Heart left ventricle (tissue), 13 donors: ENCODE measurements around the gene UBE2C.

Source experiments
- POLR2A ChIP-seq, 2 donors: fragments of 450-650 bp; IDR thresholded peaks; one replicate each; pipeline ENCODE4 v1.6.1; 2017; ENCODE audit warnings: antibody characterized with exemption in 2 of 2, mild to moderate bottlenecking in 2 of 2, moderate library complexity in 2 of 2
- TF ChIP-seq, protein P1 (sequence below), 12 donors: fragments of 200-600 bp; sonication (generic) in 4 of 12; IDR thresholded peaks; one replicate each; pipeline versions ENCODE4 v1.5.0 to v1.8.0; 2018 to 2022; ENCODE audit warnings: antibody characterized with exemption in 12 of 12, mild to moderate bottlenecking in 5 of 12
- donor health status: ischemic (EF 13 %, LVEDD 7.1; RV severe dilation, severe dysfunction).
- donor health status: DM: no; HTN: yes; CAD: no.
- donor health status: DM: no; HTN: no; CAD: no.
- donor health status: ischemic (EF 25% LVEDD 6.9; RV normal size, moderate dysfunction).
- donor health status: ischemic (EF 25% LVEDD 5.7; RV mildly dilated, moderate dysfunction).
- donor health status: ischemic (EF 35%, LVEDD 5.7; RV mildly dilated, moderate dysfunction).
- donor health status: nonischemic (EF 11% LVEDD 7.7; RV severe dilation, severe dysfunction).
- donor health status: DM: yes; HTN: yes; CAD: no.
- donor health status: PGD.
- donor health status: ischemic (EF 29% LVEDD 5.4; RV normal size, mild dysfunction).
- donor health status: nonischemic (EF 23%, LVEDD 6.1; RV moderate dilation, normal function).

- TF ChIP-seq, protein P1, sequence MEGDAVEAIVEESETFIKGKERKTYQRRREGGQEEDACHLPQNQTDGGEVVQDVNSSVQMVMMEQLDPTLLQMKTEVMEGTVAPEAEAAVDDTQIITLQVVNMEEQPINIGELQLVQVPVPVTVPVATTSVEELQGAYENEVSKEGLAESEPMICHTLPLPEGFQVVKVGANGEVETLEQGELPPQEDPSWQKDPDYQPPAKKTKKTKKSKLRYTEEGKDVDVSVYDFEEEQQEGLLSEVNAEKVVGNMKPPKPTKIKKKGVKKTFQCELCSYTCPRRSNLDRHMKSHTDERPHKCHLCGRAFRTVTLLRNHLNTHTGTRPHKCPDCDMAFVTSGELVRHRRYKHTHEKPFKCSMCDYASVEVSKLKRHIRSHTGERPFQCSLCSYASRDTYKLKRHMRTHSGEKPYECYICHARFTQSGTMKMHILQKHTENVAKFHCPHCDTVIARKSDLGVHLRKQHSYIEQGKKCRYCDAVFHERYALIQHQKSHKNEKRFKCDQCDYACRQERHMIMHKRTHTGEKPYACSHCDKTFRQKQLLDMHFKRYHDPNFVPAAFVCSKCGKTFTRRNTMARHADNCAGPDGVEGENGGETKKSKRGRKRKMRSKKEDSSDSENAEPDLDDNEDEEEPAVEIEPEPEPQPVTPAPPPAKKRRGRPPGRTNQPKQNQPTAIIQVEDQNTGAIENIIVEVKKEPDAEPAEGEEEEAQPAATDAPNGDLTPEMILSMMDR (IDR thresholded peaks at IDR 0.05): no peak
- no peak for TF ChIP-seq POLR2A (IDR thresholded peaks at IDR 0.05)
Observed at GRCh38 chr20:45792317-45793118, 19.9 kb upstream of the UBE2C start.
